Tibial nerve (tissue), 4 donors: ENCODE results near the gene ANXA9.

Experiments used
- EP300 ChIP-seq, 2 donors: sonication (generic); formaldehyde crosslinking; IDR thresholded peaks; one replicate each; pipeline ENCODE4 v1.6.1; 2017; ENCODE audit warnings: antibody characterized with exemption in 2 of 2, mild to moderate bottlenecking in 1 of 2
- POLR2A ChIP-seq, 2 donors: fragments of 450-650 bp; IDR thresholded peaks; one replicate each; pipeline ENCODE4 v1.6.1; 2017; ENCODE audit warnings: antibody characterized with exemption in 2 of 2, mild to moderate bottlenecking in 2 of 2, moderate library complexity in 2 of 2
- TF ChIP-seq, protein P1 (sequence below), 5 experiments: fragments of 200-600 bp in 3 of 5; fragments of 450-650 bp in 2 of 5; sonication (generic) in 3 of 5; IDR thresholded peaks; one replicate each; pipeline ENCODE4 v1.5.1; 2016 to 2019; ENCODE audit warnings: antibody characterized with exemption in 5 of 5, mild to moderate bottlenecking in 3 of 5, moderate library complexity in 2 of 5

DNA sequence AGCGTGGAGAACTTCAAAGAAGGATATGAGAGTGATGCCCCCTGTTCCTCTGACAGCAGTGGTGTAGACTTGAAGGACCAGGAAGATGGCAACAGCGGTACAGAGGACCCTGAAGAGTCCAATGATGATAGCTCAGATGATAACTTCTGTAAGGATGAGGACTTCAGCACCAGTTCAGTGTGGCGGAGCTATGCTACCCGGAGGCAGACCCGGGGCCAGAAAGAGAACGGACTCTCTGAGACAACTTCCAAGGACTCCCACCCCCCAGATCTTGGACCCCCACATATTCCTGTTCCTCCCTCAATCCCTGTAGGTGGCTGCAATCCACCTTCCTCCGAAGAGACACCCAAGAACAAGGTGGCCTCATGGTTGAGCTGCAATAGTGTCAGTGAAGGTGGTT is 21.4 kb upstream of the ANXA9 start:
- no peak for TF ChIP-seq POLR2A (IDR thresholded peaks at IDR 0.05)
- TF ChIP-seq, protein P1, sequence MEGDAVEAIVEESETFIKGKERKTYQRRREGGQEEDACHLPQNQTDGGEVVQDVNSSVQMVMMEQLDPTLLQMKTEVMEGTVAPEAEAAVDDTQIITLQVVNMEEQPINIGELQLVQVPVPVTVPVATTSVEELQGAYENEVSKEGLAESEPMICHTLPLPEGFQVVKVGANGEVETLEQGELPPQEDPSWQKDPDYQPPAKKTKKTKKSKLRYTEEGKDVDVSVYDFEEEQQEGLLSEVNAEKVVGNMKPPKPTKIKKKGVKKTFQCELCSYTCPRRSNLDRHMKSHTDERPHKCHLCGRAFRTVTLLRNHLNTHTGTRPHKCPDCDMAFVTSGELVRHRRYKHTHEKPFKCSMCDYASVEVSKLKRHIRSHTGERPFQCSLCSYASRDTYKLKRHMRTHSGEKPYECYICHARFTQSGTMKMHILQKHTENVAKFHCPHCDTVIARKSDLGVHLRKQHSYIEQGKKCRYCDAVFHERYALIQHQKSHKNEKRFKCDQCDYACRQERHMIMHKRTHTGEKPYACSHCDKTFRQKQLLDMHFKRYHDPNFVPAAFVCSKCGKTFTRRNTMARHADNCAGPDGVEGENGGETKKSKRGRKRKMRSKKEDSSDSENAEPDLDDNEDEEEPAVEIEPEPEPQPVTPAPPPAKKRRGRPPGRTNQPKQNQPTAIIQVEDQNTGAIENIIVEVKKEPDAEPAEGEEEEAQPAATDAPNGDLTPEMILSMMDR (IDR thresholded peaks at IDR 0.05) = no peak
- no peak for TF ChIP-seq EP300 (IDR thresholded peaks at IDR 0.05)
